ENCODE results near the gene GREM1. TPM values are rescaled to one million over a fixed set of nuclear protein-coding genes. Genes with fewer than 3 reads are reported as not detected.

The GREM1 gene
- total RNA-seq, 4 donors from 2014 or later, result 10.9 to 42.3 (median 17.8) TPM

DNA sequence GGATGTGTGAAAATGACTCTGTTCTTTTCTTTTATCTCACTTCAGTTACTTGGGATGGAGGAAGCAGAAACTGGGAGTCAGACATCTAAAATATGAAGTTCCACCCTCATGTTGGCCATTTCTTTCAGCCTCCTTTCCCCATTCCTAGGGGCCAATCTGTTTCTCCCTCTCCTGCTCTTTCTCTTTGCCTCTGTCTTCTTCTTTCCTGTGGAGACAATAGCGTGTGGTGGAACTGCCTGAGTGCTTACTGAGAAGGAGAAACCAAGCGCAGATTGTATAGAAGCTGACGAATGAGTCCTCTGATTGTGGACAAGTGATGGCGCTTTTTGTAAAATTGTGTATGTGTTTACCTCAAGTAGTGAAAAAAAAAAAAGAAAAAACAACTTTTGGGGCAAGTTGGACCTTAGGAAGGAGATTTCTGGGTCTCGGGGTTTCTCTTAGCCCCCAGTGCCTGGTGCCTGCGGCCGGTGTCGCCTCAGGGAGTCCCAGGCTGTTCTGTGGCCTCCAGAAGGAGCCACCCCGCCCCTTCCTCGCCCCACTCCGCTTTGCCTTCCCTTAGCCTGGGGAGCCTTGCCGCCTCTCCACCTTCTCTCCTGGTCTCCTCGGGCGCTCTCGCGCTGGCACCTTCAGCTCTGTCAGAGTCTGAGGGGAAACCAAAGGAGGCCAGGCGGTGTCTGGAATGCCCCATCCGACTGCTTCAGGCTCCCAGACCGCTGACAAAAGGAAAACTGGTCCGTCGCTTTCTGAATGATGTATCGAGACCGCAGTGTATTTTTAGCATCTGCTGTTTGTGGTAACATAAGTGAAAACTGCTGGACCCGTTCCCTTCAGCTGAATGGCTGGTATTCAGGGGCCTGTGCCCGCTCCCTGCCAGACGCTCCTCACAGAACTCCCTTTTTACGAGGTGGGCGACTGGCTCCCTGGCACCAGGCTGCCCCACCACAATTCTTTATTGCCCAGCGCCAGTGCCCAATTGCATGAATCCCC lies 46.2 kb upstream of the GREM1 start:
- in situ Hi-C loops (cut with MboI; ENCODE audit: low pct_ligation_motif_present in 1 of 4, low pct_unique_long_range_greater_than_20kb in 1 of 4, low sequenced_read_pairs in 3 of 4) (loop anchor here (25.0 kb wide), 4 partner anchors 166 to 1041 kb away; no protein-coding TSS in a partner anchor), intact Hi-C loops (cut with DNase I; ENCODE audit: low total_unique reads) (no loop called here)
- no peak overlapping the region for H3K4me3 ChIP-seq
- H3K4me1 ChIP-seq, result peaks cover 0 to 5% (median 0%) of the 10 kb centered on the region in 4 donors
- no peak for DNase-seq
- H3K27ac ChIP-seq, result peak overlapping the region in 1 of 4 donors; percentile 2
- 87 to 91% methylated on average over 15 to 29 of the region's 29 CpGs for WGBS, 2 donors (ENCODE audit: low coverage in 1 of 2)
- no peaks in the 10 kb centered on the region for H3K9me3 ChIP-seq
- no peaks in the 10 kb centered on the region for H3K27me3 ChIP-seq
- no peaks in the 10 kb centered on the region for H3K36me3 ChIP-seq
- TF ChIP-seq POLR2A (IDR thresholded peaks at IDR 0.05) (no peak), EP300 (IDR thresholded peaks at IDR 0.05; ENCODE audit: low read depth) (no peak), POLR2AphosphoS5 (IDR thresholded peaks at IDR 0.05) (no peak)
- TF ChIP-seq, protein P1, sequence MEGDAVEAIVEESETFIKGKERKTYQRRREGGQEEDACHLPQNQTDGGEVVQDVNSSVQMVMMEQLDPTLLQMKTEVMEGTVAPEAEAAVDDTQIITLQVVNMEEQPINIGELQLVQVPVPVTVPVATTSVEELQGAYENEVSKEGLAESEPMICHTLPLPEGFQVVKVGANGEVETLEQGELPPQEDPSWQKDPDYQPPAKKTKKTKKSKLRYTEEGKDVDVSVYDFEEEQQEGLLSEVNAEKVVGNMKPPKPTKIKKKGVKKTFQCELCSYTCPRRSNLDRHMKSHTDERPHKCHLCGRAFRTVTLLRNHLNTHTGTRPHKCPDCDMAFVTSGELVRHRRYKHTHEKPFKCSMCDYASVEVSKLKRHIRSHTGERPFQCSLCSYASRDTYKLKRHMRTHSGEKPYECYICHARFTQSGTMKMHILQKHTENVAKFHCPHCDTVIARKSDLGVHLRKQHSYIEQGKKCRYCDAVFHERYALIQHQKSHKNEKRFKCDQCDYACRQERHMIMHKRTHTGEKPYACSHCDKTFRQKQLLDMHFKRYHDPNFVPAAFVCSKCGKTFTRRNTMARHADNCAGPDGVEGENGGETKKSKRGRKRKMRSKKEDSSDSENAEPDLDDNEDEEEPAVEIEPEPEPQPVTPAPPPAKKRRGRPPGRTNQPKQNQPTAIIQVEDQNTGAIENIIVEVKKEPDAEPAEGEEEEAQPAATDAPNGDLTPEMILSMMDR (IDR thresholded peaks at IDR 0.05), result no peak

DNA sequence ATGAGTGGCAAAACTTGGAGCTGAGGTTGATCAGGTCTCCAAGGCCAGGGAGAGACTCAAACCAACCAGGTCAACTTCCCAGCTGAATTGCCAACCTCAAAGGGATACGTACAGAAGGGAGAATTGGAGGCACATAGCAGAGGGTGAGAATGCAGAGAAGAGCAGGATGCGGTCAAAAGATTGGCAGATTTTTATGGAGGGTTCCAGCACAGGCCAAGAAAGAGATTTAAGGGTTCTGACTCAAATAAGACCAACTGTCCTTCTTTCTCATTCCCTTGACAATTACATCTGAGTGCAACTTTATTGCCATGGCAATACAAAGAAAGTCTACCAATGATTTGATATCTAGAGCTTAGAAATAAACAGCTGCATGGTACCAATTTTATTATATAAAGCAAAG lies 43.1 kb upstream of the GREM1 start:
- in situ Hi-C loops (cut with MboI; ENCODE audit: low pct_ligation_motif_present in 1 of 4, low pct_unique_long_range_greater_than_20kb in 1 of 4, low sequenced_read_pairs in 3 of 4), result loop anchor here (25.0 kb wide), 5 partner anchors 113 to 1038 kb away; no protein-coding TSS in a partner anchor
- no peak overlapping the region for H3K27ac ChIP-seq
- TF ChIP-seq, protein P1 (IDR thresholded peaks at IDR 0.05), result no peak
- TF ChIP-seq POLR2A (IDR thresholded peaks at IDR 0.05) (no peak), EP300 (IDR thresholded peaks at IDR 0.05; ENCODE audit: low read depth) (no peak), POLR2AphosphoS5 (IDR thresholded peaks at IDR 0.05) (no peak)
- no peaks in the 10 kb centered on the region for H3K9me3 ChIP-seq
- 76 to 100% methylated on average over 1 to 2 of the region's 2 CpGs for WGBS, 2 donors (ENCODE audit: low coverage in 1 of 2)
- H3K27me3 ChIP-seq, result no peaks in the 10 kb centered on the region
- intact Hi-C loops (cut with DNase I; ENCODE audit: low total_unique reads), result no loop called here
- H3K4me1 ChIP-seq, result peaks cover 0 to 14% (median 0%) of the 10 kb centered on the region in 4 donors
- H3K4me3 ChIP-seq, result no peak overlapping the region
- no peak for DNase-seq
- no peaks in the 10 kb centered on the region for H3K36me3 ChIP-seq

DNA sequence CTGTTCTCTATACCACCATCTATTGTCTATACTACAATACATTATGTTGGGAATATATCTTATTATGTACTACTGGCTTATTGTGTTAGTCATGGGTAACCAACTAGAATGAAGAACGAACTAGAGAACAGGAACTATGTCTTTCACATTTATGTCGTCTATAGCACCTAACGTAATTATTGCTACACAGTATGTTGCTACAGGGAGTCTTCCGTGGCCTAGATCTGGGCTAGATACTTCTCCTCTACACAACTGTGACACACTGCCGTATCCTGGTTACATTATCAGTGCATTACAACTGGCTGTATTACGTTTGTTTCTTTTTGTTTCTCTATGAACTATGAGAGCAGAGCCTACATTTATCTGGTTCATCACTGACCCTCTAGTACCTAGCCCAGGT lies 42.3 kb upstream of the GREM1 start:
- Histone ChIP-seq H3K4me1 (peaks cover 0 to 14% (median 0%) of the 10 kb centered on the region in 4 donors), H3K4me3 (no peak overlapping the region), H3K9me3 (no peaks in the 10 kb centered on the region), H3K27ac (no peak overlapping the region), H3K27me3 (no peaks in the 10 kb centered on the region), H3K36me3 (no peaks in the 10 kb centered on the region)
- in situ Hi-C loops (cut with MboI; ENCODE audit: low pct_ligation_motif_present in 1 of 4, low pct_unique_long_range_greater_than_20kb in 1 of 4, low sequenced_read_pairs in 3 of 4) (loop anchor here in 1 of 4 donors (25.0 kb wide), 1 partner anchor 112 kb away; no protein-coding TSS in a partner anchor), intact Hi-C loops (cut with DNase I; ENCODE audit: low total_unique reads) (no loop called here)
- WGBS, 2 donors (ENCODE audit: low coverage in 1 of 2), result 60 to 66% methylated on average over 6 of the region's 6 CpGs
- no peak for DNase-seq
- TF ChIP-seq POLR2A (IDR thresholded peaks at IDR 0.05) (no peak), POLR2AphosphoS5 (IDR thresholded peaks at IDR 0.05) (no peak), EP300 (IDR thresholded peaks at IDR 0.05; ENCODE audit: low read depth) (no peak)
- TF ChIP-seq, protein P1 (IDR thresholded peaks at IDR 0.05), result no peak

DNA sequence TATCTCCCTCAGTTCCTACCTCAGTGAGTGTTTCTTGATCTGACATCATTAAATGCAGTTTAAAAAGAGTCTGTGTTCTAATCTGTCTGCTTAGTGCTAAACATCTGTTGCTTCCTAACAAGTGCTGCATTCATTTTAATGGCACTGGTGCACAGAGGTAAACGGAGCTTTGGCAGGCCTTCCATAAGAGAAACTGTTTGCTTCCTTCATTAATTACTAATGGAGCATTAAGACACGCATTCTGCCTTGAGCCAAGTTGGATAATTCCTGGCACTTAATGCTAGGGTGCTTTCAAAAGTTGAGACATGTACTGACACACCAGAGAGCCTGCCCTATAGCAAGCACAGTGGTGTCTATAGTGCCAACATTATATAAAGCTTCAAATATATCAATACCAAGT lies 41.6 kb upstream of the GREM1 start:
- H3K4me1 ChIP-seq, result peaks cover 0 to 14% (median 0%) of the 10 kb centered on the region in 4 donors
- H3K36me3 ChIP-seq, result no peaks in the 10 kb centered on the region
- in situ Hi-C loops (cut with MboI; ENCODE audit: low pct_ligation_motif_present in 1 of 4, low pct_unique_long_range_greater_than_20kb in 1 of 4, low sequenced_read_pairs in 3 of 4), result loop anchor here in 1 of 4 donors (25.0 kb wide), 1 partner anchor 111 kb away; no protein-coding TSS in a partner anchor
- no peak overlapping the region for H3K27ac ChIP-seq
- H3K4me3 ChIP-seq, result no peak overlapping the region
- intact Hi-C loops (cut with DNase I; ENCODE audit: low total_unique reads), result no loop called here
- no peak for DNase-seq
- TF ChIP-seq EP300 (IDR thresholded peaks at IDR 0.05; ENCODE audit: low read depth), result no peak
- no peak for TF ChIP-seq POLR2AphosphoS5 (IDR thresholded peaks at IDR 0.05)
- TF ChIP-seq, protein P1 (IDR thresholded peaks at IDR 0.05), result no peak
- no peak for TF ChIP-seq POLR2A (IDR thresholded peaks at IDR 0.05)
- 50 to 59% methylated on average over 2 of the region's 2 CpGs for WGBS, 2 donors (ENCODE audit: low coverage in 1 of 2)
- H3K9me3 ChIP-seq, result no peaks in the 10 kb centered on the region
- H3K27me3 ChIP-seq, result no peaks in the 10 kb centered on the region
